H1 (cell line): ENCODE measurements around the gene CDC42EP5. TPM values are rescaled to one million over a fixed set of nuclear protein-coding genes. Genes with fewer than 3 reads are reported as not detected.

ENCODE experiments used
- KDM5A ChIP-seq: fragments of 200-600 bp; IDR thresholded peaks from 2 replicates; pipeline ENCODE4 v1.7.1; 2012; ENCODE audit warnings: mild to moderate bottlenecking, low read length, inconsistent platforms, mixed read lengths
- PHF8 ChIP-seq: fragments of 200-600 bp; sonication (generic); conservative IDR thresholded peaks from 2 replicates; pipeline ENCODE4 v1.7.1; 2012; ENCODE audit warnings: low read depth, mild to moderate bottlenecking, inconsistent platforms, low read length, moderate library complexity
- POU5F1 ChIP-seq: IDR thresholded peaks from 2 replicates; pipeline ENCODE4 v1.6.1; 2011; ENCODE audit warnings: low read depth, mild to moderate bottlenecking, low read length, moderate library complexity
- RAD21 ChIP-seq, 2 experiments: IDR thresholded peaks in 1 of 2; conservative IDR thresholded peaks in 1 of 2; 2 replicates each; pipeline ENCODE4 v1.6.1; 2011; ENCODE audit warnings: low read depth in 2 of 2, low read length in 2 of 2, improper control_type of control experiment in 1 of 2, inconsistent platforms in 1 of 2, mild to moderate bottlenecking in 1 of 2, moderate library complexity in 1 of 2
- SP2 ChIP-seq: IDR thresholded peaks from 2 replicates; pipeline ENCODE4 v1.6.1; 2012; ENCODE audit warnings: mild to moderate bottlenecking, low read length, inconsistent platforms
- SP4 ChIP-seq: IDR thresholded peaks from 2 replicates; pipeline ENCODE4 v1.6.1; 2012; ENCODE audit warnings: low read length, inconsistent platforms
- SUZ12 ChIP-seq: fragments of 200-600 bp; sonication (generic); IDR thresholded peaks from 2 replicates; pipeline ENCODE4 v1.6.1; 2012; ENCODE audit warnings: mild to moderate bottlenecking, inconsistent platforms, low read length, moderate library complexity, mixed read lengths
- TAF1 ChIP-seq: IDR thresholded peaks from 2 replicates; pipeline ENCODE4 v1.6.1; 2011; ENCODE audit warnings: mild to moderate bottlenecking, low read depth, low read length
- YY1 ChIP-seq: IDR thresholded peaks from 2 replicates; pipeline ENCODE4 v1.6.1; 2011; ENCODE audit warnings: low read depth, mild to moderate bottlenecking, low read length
- polyA plus RNA-seq, 7 experiments: library from polyadenylated mRNA; depleted of rRNA in 3 of 7; stranded (reverse) in 5 of 7; unstranded in 2 of 7; fragments of >200 nt in 5 of 7; fragments of 200-250 nt in 2 of 7; gene quantifications; 1 replicate in 5 of 7; 2 replicates in 1 of 7; 4 replicates in 1 of 7; pipeline versions ENCODE4 v1.2.1 to v1.2.3, GENCODE V29; 2011 to 2013; ENCODE audit warnings: missing spikeins in 2 of 7, mixed read lengths in 2 of 7
- total RNA-seq: library from RNA; stranded (reverse); fragmentation: NEBNext Ultra II Directional; extraction: Animal tissue kit (Norgen Biotek cat#: 25700); gene quantifications from 2 replicates; pipeline ENCODE4 v1.2.1, GENCODE V29; 2021
- TF ChIP-seq, protein P1 (sequence below): fragments of 300-600 bp; sonication (generic); IDR thresholded peaks from 2 replicates; pipeline ENCODE4 v1.7.1; 2012; ENCODE audit warnings: low read length, moderate library complexity, mild to moderate bottlenecking, inconsistent platforms; ENCODE audit not compliant: insufficient replicate concordance
- TF ChIP-seq, protein P2 (sequence below): IDR thresholded peaks from 2 replicates; pipeline ENCODE4 v1.6.1; 2012; ENCODE audit warnings: inconsistent platforms

CDC42EP5 gene
- total and polyA plus RNA-seq, 2 of the 8 experiments (the other 6 are each of a cell fraction or from before 2014, with no cell fraction given): 1.8 to 2.1 TPM

DNA sequence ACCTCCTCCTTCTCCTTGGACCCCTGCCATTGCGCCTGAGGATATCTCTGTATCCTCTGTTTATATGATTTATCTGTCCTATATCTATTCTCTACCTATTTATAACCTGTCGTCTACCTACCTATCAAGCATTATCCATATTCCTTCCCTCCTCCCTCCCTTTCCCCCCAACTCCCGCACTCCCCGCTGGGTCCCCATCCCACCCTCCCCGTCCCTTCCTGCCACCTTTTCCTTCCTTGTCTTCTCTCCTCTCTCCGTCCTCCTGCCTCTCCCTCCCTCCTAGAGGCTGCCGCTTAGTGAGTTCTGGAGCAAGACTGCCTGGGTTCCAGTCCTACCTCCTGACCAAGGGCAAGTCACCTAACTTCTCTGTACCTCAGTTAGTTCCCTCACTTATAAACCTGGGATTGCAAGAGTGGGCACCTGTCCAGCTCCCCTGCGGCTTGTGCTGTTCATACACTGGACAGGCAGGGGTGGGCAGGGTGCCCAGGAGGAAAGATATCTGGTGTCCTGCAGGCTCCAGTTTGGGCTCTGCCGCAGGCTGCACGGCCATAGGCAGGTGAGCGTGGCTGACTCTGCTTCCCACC is 41.7 kb downstream of the CDC42EP5 start (continued):
- TF ChIP-seq, protein P1, sequence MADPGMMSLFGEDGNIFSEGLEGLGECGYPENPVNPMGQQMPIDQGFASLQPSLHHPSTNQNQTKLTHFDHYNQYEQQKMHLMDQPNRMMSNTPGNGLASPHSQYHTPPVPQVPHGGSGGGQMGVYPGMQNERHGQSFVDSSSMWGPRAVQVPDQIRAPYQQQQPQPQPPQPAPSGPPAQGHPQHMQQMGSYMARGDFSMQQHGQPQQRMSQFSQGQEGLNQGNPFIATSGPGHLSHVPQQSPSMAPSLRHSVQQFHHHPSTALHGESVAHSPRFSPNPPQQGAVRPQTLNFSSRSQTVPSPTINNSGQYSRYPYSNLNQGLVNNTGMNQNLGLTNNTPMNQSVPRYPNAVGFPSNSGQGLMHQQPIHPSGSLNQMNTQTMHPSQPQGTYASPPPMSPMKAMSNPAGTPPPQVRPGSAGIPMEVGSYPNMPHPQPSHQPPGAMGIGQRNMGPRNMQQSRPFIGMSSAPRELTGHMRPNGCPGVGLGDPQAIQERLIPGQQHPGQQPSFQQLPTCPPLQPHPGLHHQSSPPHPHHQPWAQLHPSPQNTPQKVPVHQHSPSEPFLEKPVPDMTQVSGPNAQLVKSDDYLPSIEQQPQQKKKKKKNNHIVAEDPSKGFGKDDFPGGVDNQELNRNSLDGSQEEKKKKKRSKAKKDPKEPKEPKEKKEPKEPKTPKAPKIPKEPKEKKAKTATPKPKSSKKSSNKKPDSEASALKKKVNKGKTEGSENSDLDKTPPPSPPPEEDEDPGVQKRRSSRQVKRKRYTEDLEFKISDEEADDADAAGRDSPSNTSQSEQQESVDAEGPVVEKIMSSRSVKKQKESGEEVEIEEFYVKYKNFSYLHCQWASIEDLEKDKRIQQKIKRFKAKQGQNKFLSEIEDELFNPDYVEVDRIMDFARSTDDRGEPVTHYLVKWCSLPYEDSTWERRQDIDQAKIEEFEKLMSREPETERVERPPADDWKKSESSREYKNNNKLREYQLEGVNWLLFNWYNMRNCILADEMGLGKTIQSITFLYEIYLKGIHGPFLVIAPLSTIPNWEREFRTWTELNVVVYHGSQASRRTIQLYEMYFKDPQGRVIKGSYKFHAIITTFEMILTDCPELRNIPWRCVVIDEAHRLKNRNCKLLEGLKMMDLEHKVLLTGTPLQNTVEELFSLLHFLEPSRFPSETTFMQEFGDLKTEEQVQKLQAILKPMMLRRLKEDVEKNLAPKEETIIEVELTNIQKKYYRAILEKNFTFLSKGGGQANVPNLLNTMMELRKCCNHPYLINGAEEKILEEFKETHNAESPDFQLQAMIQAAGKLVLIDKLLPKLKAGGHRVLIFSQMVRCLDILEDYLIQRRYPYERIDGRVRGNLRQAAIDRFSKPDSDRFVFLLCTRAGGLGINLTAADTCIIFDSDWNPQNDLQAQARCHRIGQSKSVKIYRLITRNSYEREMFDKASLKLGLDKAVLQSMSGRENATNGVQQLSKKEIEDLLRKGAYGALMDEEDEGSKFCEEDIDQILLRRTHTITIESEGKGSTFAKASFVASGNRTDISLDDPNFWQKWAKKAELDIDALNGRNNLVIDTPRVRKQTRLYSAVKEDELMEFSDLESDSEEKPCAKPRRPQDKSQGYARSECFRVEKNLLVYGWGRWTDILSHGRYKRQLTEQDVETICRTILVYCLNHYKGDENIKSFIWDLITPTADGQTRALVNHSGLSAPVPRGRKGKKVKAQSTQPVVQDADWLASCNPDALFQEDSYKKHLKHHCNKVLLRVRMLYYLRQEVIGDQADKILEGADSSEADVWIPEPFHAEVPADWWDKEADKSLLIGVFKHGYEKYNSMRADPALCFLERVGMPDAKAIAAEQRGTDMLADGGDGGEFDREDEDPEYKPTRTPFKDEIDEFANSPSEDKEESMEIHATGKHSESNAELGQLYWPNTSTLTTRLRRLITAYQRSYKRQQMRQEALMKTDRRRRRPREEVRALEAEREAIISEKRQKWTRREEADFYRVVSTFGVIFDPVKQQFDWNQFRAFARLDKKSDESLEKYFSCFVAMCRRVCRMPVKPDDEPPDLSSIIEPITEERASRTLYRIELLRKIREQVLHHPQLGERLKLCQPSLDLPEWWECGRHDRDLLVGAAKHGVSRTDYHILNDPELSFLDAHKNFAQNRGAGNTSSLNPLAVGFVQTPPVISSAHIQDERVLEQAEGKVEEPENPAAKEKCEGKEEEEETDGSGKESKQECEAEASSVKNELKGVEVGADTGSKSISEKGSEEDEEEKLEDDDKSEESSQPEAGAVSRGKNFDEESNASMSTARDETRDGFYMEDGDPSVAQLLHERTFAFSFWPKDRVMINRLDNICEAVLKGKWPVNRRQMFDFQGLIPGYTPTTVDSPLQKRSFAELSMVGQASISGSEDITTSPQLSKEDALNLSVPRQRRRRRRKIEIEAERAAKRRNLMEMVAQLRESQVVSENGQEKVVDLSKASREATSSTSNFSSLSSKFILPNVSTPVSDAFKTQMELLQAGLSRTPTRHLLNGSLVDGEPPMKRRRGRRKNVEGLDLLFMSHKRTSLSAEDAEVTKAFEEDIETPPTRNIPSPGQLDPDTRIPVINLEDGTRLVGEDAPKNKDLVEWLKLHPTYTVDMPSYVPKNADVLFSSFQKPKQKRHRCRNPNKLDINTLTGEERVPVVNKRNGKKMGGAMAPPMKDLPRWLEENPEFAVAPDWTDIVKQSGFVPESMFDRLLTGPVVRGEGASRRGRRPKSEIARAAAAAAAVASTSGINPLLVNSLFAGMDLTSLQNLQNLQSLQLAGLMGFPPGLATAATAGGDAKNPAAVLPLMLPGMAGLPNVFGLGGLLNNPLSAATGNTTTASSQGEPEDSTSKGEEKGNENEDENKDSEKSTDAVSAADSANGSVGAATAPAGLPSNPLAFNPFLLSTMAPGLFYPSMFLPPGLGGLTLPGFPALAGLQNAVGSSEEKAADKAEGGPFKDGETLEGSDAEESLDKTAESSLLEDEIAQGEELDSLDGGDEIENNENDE: no peak
- no peak for TF ChIP-seq TAF1
- TF ChIP-seq, protein P2, sequence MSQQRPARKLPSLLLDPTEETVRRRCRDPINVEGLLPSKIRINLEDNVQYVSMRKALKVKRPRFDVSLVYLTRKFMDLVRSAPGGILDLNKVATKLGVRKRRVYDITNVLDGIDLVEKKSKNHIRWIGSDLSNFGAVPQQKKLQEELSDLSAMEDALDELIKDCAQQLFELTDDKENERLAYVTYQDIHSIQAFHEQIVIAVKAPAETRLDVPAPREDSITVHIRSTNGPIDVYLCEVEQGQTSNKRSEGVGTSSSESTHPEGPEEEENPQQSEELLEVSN: no peak
- no peak for TF ChIP-seq YY1
- TF ChIP-seq SUZ12: no peak
- TF ChIP-seq POU5F1: no peak
- TF ChIP-seq PHF8: no peak
- TF ChIP-seq KDM5A: no peak
- no peak for TF ChIP-seq SP2
- no peak for TF ChIP-seq RAD21 (IDR thresholded peaks at IDR 0.05 in 1 of 2, conservative IDR thresholded peaks at IDR 0.05 in 1 of 2; ENCODE audit: low read depth in 2 of 2, low read length in 2 of 2)
- TF ChIP-seq SP4: no peak
